GM13977 (cell line): Measurements from ENCODE around the gene ADAMTS17.
A peak's percentile ranks its signal among the peaks of the same experiment; 100 is the strongest.

ENCODE experiments used
- DNase-seq: peaks from one replicate; pipeline ENCODE4 v3.0.0; 2012; ENCODE audit warnings: low spot score
- in situ Hi-C: fragments of 300-500 bp; cut with MboI; formaldehyde crosslinking; loops from one replicate; pipeline ENCODE4 v1.12.0; 2022; ENCODE audit warnings: low sequenced_read_pairs, low pct_unique_long_range_greater_than_20kb, mixed read lengths, inconsistent platforms; ENCODE audit not compliant: unreplicated experiment
- TF ChIP-seq, protein P1 (sequence below): IDR thresholded peaks from 2 replicates; pipeline ENCODE4 v1.5.1; 2012; ENCODE audit warnings: mild to moderate bottlenecking, control low read depth; ENCODE audit not compliant: insufficient read depth; ENCODE audit errors: extremely low read depth, missing control alignments

Gene ADAMTS17

DNA sequence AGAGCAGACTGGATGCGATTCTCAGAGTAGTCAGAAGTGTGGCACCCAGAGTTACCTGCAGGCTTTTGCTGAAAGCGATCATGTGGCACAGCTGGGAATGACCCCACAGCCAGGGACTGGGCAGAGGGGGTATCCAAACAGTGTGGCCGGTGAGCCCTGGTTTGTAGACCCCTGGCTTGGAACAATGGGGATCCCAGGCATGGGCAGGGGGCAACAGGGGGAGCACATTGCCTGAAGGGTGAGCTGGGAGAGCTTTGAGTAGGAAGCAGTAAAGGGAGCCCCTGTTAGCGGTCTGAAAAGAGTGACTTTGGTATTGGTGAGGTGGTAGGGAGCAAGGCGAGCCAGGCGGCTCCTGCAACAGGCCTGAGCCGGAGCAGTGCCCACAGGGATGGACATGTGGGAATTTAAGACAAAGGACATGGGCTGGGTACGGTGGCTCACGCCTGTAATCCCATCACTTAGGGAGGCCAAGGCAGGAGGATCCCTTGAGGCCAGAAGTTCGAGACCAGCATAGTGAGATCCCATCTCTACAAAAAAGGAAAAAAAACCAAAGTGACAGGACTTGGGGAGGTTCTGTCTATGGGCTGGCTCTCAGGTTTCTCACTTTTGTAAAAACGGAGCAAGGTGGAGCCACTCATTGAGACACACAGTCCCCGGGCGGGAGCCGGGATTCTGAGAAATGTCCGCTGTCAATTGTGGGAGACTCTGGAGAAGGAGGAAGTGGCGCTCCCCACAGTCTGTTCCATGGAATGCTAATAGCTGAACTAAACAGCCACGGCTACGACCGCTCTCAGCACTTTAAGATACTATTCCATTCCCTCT lies 384.7 kb downstream of the ADAMTS17 start:
- in situ Hi-C loops: no loop called here
- no peak for DNase-seq

DNA sequence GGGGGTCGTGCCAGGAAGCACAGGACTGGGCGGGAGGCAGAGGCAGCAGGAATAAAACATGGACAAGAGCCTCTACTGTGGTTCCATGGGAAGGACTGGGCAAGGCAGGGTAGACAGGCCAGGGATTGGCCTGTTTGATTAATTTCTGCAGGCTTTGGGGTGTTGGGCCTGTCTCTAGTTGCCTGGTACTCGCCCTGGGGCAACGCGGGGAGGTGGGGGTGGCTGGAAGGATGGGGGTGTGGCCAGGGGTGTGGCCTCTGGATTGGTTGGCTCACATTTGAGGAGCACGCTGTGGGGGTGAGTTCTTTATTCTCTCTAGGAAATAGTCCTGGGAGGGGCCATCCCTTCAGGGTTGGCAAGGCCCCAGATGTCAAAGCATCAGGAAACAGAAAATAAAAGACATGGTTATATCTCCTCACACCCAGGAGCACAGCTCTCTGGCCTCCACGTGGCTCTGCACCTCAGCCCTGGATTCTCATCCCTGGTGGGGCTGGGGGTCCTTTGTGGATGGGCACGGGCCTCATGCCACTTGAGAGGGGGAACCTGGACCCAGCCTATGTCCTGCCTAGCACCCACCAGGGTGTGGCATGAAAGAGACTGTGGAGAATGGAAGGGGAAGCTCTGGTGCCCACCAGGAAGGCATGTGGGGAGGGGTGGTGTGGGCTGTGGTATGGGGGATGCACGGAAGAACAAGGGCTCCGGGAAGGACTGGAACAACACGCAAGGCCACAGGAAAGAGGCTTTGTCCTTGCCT lies 385.6 kb downstream of the ADAMTS17 start:
- TF ChIP-seq, protein P1, sequence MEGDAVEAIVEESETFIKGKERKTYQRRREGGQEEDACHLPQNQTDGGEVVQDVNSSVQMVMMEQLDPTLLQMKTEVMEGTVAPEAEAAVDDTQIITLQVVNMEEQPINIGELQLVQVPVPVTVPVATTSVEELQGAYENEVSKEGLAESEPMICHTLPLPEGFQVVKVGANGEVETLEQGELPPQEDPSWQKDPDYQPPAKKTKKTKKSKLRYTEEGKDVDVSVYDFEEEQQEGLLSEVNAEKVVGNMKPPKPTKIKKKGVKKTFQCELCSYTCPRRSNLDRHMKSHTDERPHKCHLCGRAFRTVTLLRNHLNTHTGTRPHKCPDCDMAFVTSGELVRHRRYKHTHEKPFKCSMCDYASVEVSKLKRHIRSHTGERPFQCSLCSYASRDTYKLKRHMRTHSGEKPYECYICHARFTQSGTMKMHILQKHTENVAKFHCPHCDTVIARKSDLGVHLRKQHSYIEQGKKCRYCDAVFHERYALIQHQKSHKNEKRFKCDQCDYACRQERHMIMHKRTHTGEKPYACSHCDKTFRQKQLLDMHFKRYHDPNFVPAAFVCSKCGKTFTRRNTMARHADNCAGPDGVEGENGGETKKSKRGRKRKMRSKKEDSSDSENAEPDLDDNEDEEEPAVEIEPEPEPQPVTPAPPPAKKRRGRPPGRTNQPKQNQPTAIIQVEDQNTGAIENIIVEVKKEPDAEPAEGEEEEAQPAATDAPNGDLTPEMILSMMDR: no peak
- DNase-seq: no peak
- in situ Hi-C loops: no loop called here

More for the DNA sequence above, 384.7 kb downstream of the ADAMTS17 start:
- TF ChIP-seq, protein P1: no peak

DNA sequence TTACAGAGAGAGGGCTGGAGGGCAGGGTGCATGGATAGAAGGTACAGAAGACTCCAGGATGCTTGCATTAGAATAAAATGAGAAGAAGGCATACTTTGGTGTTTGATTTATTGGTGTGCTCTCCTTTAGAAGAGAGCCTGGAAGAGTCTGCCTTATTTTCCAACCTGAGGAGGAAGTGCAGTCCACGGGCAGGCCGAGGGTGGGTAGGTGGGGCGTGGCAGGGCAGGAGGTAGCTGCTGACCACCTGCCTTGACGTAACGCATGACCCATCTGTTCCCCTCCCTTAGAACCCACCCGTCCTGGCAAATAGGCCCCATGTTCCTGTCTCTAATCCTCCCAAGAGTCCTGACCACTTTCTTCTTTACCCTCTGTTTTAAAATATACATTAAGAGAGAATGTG lies 386.2 kb downstream of the ADAMTS17 start:
- DNase-seq: no peak
- in situ Hi-C loops: no loop called here
- TF ChIP-seq, protein P1: no peak

DNA sequence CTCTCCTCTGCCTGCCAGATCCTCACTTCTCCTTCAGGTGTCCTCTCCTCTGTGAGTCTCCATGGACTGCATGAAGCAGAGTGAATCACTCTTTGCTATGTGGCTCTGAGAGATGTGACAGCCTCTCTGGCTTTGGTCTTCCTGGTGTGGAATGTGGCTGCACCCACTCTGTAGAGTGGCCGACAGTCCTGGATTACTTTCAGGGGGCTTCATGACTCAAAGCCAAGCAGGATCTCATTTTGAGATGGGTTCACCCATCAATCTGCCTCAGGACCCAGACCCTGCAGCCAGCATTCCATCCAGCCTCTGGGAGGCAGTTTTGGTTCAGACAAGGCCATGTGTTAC lies 386.6 kb downstream of the ADAMTS17 start:
- in situ Hi-C loops: no loop called here
- TF ChIP-seq, protein P1: no peak

DNA sequence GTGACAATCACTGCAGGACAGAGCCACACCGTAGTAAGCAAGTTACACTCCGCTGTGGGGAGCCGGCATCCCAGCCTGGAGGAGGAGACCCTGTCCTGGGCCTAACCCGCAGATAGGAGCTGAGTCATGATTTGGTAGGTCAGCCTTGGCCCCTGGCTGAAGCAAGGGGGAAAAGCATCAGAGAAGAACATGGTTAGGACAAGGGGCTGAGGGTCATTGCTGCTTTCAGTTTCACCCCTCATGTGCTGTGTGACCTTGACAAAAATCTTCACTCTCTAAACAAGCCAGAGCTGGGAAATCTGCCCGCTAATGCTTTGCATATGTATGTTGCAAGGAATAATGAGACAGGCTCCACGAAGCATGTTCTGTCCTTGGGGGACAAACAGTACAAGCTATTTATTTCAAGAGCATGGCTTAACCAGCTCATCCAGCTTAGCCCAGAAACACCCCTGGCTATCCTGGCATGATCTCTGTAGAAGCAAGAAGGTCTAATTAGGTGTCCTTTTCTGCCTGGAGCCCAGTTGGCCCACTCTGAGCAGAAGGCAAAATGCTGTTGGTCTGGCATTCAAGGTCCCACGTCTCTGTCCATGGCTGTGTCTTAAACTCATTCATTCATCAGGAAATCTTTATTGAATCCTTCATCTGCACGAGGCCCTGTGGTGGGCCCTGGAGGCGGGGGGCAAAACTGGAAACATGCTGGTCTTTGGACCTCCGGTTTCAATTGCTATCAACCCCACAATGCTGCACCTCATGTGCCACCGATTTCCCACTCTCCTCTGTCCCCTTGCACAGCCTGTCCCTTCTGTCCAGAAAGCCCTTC lies 387.2 kb downstream of the ADAMTS17 start:
- TF ChIP-seq, protein P1: no peak
- in situ Hi-C loops: no loop called here
- DNase-seq: peak; percentile 6

More for the DNA sequence above, 386.6 kb downstream of the ADAMTS17 start:
- DNase-seq: no peak

DNA sequence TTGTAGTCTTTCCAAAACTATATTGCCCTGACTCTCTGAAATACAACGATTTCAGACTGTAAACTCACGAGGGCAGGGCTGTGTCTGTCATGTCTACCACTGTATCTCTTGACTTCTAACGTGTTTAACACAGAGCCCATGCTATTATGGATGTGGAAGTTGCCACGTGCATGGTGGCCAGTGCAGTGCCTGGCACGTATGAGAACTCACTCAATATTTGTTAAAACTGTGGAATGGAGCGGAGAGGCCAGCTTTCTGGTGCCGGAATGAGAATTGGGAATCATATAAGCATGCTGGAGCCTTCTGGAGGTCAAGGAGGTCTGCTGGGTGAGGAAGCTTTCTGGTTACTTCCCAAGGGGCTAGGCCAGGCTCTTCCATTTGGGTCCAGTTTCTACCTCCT lies 387.9 kb downstream of the ADAMTS17 start:
- no peak for DNase-seq
- in situ Hi-C loops: no loop called here
- TF ChIP-seq, protein P1: no peak
